HepG2 (cell line): ENCODE data around the gene MECR. TPM values are rescaled to one million over a fixed set of nuclear protein-coding genes. Genes with fewer than 3 reads are reported as not detected.

Experiments used
- CTCF ChIP-seq: sonication (generic); formaldehyde crosslinking; IDR thresholded peaks from 2 replicates; pipeline ENCODE4 v1.5.0; 2020; ENCODE audit warnings: mild to moderate bottlenecking, missing genetic modification reagents, moderate library complexity
- DBP ChIP-seq: sonication (generic); formaldehyde crosslinking; IDR thresholded peaks from 2 replicates; pipeline ENCODE4 v1.4.0; 2020; ENCODE audit warnings: missing genetic modification reagents; ENCODE audit errors: not compliant biosample characterization
- FOXP4 ChIP-seq: sonication (generic); formaldehyde crosslinking; IDR thresholded peaks from 2 replicates; pipeline ENCODE4 v1.4.0; 2020; ENCODE audit warnings: missing genetic modification reagents
- IRF2 ChIP-seq: IDR thresholded peaks from 2 replicates; pipeline ENCODE4 v1.6.1; 2018; ENCODE audit warnings: missing genetic modification reagents, missing compliant biosample characterization
- KLF11 ChIP-seq: IDR thresholded peaks from 2 replicates; pipeline ENCODE4 v1.6.1; 2016; ENCODE audit warnings: missing compliant biosample characterization
- MYC ChIP-seq: sonication (generic); formaldehyde crosslinking; IDR thresholded peaks from 2 replicates; pipeline ENCODE4 v1.9.0; 2021; ENCODE audit warnings: missing genetic modification reagents, borderline replicate concordance
- TEAD2 ChIP-seq: sonication (generic); formaldehyde crosslinking; IDR thresholded peaks from 2 replicates; pipeline ENCODE4 v1.9.0; 2021; ENCODE audit warnings: missing genetic modification reagents
- TFAP4 ChIP-seq: sonication (generic); IDR thresholded peaks from 2 replicates; pipeline ENCODE4 v1.6.1; 2016; ENCODE audit warnings: low read depth, borderline replicate concordance
- THAP7 ChIP-seq: sonication (generic); formaldehyde crosslinking; IDR thresholded peaks from 2 replicates; pipeline ENCODE4 v1.8.1; 2023; ENCODE audit warnings: mild to moderate bottlenecking, missing genetic modification reagents
- TRIM22 ChIP-seq: fragments of 450-650 bp; IDR thresholded peaks from 2 replicates; pipeline ENCODE4 v1.6.1; 2017
- UBTF ChIP-seq: sonication (generic); formaldehyde crosslinking; IDR thresholded peaks from 2 replicates; pipeline ENCODE4 v1.4.0; 2020; ENCODE audit warnings: mild to moderate bottlenecking, missing genetic modification reagents
- ZNF232 ChIP-seq: sonication (generic); formaldehyde crosslinking; IDR thresholded peaks from 2 replicates; pipeline ENCODE4 v1.4.0; 2020; ENCODE audit warnings: missing genetic modification reagents, borderline replicate concordance
- ZSCAN31 ChIP-seq: sonication (generic); formaldehyde crosslinking; IDR thresholded peaks from 2 replicates; pipeline ENCODE4 v1.5.0; 2020; ENCODE audit warnings: low read depth, mild to moderate bottlenecking, missing genetic modification reagents
- polyA plus RNA-seq, 8 experiments: library from polyadenylated mRNA; depleted of rRNA in 3 of 8; stranded (reverse) in 7 of 8; unstranded in 1 of 8; fragments of >200 nt; fragmentation: Illumina TruSeq in 4 of 8; extraction: Trizol in 4 of 8; gene quantifications; 2 replicates each; pipeline versions ENCODE4 v1.2.1 to v1.2.3, GENCODE V29; 2011 to 2016; ENCODE audit warnings: low read depth in 4 of 8, missing spikeins in 1 of 8, mixed read lengths in 1 of 8; ENCODE audit not compliant: insufficient read depth in 1 of 8
- total RNA-seq, 5 experiments: library from RNA; depleted of rRNA; stranded (reverse); fragments of >200 nt; fragmentation: Illumina TruSeq; extraction: Trizol; gene quantifications; 2 replicates each; pipeline ENCODE4 v1.2.3, GENCODE V29; 2016; ENCODE audit warnings: low read depth in 1 of 5

MECR gene
- total and polyA plus RNA-seq, 2 of the 13 experiments (the other 11 are each of a cell fraction or from before 2014, with no cell fraction given), result 18.8 to 24.9 TPM

GRCh38 chr1:29237852-29238619, 7.3 kb upstream of the MECR start (continued):
- TF ChIP-seq TEAD2 (CRISPR knock-in tag) (no peak), ZNF232 (CRISPR knock-in tag) (no peak), ZSCAN31 (CRISPR knock-in tag) (no peak; the same call in 1 of the 2 replicates), UBTF (CRISPR knock-in tag) (peak; percentile 94), FOXP4 (CRISPR knock-in tag) (0 out of 2 replicates have a peak, but pooled peaks have one; percentile 10), KLF11 (CRISPR knock-in tag) (no peak), TRIM22 (no peak), MYC (CRISPR knock-in tag) (peak; percentile 59; the same call in 1 of the 2 replicates), TFAP4 (no peak), CTCF (CRISPR knock-in tag) (no peak), IRF2 (CRISPR knock-in tag) (no peak), DBP (no peak), THAP7 (CRISPR knock-in tag) (peak; percentile 71; the same call in 1 of the 2 replicates)
